Amniotic stem cell (primary cell): ENCODE results near the gene AIFM3.
"Not testable (repeated sequence)": the region's sequence is repeated elsewhere in the genome, so short reads cannot be mapped to it uniquely, and the experiment has no call there.

Source experiments
- DNase-seq: peaks from one replicate; lab custom pipeline; 2025; lab: John Stamatoyannopoulos, UW

Gene AIFM3

DNA sequence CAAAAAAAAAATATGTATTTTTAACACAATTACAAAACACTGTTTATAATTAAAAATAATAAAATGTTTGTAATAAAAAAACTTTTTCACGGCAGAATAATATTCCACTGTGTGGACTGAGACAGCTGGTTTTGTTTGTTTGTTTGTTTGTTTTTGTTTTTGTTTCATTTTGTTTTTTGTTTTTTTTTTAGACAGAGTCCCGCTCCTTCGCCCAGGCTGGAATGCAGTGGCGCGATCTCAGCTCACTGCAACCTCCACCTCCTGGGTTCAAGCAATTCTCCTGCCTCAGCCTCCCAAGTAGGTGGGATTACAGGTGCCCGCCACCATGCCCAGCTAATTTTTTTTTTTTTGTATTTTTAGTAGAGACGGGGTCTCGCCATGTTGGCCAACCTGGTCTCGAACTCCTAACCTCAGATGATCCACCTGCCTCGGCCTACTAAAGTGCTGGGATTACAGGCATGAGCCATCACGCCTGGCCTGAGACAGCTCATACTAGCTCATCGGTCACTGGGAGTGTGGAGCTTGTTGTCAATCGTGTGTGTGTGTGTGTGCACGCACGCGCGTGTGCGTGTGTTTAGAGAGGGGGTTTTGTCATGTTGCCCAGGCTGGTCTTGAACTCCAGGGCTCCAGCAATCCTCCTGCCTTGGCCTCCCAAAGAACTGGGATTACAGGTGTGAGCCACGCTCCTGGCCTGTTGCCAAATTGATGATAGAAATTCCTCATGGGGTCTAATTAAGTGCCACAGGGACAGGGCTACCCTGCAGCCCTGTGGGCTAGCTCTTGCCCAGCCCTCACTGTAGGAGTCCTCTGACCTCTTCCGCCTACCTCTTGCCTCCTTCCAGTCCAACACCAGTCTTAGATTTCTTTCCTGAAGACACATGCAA, 7.2 kb upstream of the AIFM3 start:
- no peak for DNase-seq

DNA sequence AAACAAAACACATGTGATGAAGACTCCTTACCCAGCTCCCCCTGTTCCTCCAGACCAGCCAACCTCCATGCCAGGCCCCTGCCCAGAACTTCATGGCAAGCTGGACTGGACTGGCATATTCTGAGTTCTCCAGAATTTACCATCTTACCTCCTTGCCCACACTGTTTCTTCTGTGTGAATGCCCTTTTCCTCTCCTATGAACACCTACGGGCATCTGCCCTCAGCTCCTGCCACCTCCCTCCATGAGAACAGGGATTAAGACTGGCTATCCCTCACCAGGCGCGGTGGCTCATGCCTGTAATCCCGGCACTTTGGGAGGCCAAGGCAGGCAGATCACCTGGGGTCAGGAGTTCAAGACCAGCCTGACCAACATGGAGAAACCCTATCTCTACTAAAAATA, 6.4 kb upstream of the AIFM3 start:
- DNase-seq, result no peak

DNA sequence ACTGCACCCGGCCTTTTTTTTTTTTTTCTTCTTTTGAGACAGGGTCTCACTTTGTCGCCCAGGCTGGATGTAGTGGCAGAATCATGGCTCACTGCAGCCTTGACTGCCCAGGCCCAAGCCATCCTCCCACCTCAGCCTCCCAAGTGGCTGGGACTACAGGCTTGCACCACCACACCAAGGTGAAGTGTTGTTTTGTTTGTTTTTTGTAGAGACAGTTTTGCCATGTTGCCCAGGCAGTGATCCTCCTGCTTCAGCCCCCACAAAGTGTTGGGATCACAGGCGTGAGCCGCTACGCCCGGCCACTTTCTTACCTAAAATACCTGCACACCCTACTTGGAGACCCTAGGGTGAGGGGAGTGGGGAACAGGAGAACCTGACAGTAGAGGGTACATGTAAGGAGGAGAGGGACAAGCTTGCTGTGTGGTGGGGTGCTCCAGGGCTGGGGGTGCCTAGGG, 4.5 kb upstream of the AIFM3 start:
- no peak for DNase-seq

DNA sequence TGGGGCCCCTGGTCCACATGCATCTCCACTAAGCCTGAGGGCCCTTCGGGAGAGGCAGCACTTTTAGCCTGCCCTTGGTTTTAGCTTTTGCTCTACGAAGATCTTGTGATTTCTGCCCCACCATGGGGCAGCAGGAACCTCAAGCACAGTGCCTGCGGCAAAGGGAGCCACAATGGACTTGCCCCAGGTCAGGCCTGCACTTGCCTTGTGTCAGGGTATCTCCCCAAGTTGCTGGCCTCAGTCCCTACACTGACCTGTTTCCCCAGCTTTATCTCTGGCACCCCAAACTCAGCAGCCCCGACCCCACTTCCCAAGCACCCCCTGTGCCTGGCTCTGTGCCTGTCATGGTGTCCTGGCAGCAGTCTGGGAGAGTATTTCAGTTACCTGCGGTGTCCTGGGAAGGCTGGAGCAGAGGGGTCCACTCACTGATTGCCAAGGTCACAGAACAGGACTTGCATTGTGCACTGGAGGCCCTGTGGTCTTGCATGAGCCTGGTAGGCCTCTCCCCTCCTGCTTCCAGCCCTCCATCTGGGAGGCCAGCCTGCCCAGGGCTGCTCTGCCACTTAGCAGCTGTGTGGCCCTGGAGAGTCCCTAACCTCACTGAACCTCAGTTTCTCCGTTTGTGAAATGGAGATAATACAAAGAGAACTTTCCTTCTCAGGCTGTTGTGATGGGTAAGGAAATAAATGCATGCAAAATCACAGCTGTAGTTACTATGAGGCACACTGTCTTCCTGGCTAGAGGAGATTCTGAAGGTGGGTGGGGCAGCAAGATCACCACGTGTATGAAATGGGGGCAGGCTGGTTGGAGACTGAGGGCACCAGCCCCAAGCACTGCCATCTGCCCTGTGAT, 3.6 kb upstream of the AIFM3 start:
- no peak for DNase-seq

DNA sequence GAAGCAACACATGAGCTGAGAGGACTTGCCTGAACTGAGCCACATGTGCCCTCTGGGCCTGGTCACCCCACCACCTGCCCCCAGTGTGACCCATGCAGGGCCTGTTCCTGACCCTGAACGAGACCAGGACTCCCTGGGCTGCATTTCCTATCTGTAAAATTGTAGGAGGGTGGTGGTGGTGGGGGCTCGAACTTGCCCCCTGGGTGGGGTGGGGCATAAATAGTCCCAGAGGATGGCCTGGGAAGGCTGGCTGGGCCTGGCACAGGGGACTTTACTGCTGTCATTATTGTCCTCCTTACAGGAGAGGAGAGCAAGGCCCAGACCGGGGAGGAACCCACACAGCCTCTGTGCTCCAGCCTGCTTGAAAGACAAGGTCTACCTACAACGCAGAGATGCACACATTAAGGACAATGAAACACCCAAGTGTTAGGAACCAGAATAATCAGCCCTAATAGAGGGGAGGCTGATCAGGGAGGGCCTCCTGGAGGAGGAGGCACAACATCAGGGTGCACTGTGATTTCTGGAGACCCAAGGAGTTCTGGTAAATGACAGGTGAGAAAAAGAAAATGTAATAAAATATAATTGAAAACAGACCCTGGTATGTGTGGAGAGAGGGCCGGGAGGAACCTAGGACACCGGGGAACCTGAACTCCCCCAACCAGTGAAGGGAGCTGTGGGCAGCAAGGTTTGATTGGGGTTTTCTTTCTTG, 2.8 kb upstream of the AIFM3 start:
- no peak for DNase-seq

DNA sequence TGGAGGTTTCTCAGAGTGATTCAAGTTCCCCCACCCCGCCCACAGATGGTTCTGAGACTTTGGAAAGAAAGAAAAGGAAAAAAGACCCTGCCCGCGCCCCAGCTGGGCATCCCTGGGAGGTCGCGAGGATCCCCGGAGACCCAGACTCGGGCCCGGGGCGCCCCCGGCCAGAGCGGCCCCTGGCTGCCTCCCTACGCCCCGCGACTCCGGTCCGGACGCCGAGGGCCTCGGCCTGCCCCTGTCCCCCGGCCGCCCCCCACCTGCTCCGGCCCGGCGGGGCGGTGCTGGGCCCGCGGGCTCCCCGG, 2.3 kb upstream of the AIFM3 start:
- no peak for DNase-seq

DNA sequence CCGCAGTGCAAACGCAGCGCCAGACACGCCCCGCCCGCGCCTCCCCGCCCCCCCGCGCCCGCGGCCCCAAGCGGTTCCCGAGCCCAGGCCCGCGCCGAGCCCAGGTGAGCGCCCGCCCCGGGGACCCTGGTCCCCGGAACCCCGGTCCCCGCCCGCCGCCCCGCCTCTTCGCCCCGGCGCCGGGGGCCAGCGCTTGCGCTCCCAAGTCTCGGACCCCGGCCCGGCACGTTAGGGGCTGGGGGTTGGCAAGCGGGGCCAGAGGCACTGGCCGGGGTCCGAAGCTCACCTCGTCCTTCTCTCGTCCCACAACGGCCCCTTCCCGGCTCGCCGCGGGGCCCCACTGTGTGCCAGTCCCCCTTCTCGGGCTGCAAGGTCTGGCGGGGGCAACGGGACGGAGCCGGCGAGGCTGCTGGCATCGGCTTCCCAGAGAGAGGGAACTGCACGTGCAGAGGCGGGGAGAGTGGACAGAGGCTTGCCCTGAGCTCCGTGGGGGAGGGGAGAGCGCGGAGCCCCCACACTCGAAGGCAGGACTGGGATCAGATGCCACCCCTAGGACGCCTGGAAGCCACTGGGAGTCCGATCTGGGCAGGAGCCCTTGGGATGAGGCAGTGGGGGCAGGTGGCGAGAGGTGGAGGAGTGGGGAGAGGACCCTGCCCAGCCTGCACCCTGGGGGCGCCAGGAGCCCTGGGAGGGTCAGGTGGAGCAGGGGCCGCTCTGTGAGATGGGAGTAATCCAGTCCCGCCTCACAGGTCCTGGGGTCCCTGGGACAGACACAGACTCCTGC, 1.8 kb upstream of the AIFM3 start:
- no peak for DNase-seq

DNA sequence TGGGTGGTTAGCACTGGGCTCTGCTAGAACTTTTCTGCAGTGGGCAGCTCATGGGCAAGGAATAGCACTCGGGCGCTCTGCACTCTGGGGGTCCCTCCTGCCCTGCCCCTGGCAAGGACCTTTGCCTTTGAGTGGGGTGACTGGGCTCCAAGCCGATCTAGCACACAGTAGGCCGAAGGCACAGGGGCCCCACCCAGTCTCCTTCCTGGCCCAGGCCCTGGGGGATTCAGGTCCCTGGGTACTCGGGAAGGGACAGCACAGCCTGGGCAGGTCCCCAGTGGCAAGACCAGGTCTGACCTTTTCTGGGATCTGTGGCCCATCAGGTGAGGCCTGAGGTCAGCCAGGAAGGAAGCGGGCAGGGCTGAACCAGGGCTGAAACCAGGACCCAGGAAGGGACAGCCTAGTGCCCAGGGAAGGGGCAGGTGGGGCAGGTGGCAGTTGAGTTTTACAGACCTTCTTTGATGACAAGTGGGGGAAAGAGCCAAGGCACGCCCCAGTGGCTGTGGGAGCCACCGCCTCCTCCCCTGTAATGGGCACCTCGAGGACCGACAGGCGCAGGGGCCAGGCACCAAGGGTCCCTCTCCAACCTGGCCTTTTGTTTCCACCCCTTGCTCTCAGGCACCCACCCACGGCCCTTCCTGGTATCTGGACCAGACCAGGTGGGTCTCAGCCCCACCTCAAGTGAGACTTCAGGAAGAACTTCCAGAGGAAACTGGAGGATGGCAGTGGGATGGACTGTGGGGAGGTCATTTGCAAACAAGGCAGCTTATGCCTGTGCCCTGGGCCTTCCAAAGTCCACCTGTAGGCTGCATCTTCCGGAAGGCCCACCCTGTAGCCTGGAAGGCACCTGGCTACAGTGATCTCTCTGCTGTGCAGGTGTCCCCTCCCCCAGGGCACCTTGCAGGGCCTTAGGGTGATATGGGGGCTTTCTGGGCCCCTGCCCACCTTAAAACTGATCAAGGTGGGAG, 883 bp upstream of the AIFM3 start:
- no peak for DNase-seq

DNA sequence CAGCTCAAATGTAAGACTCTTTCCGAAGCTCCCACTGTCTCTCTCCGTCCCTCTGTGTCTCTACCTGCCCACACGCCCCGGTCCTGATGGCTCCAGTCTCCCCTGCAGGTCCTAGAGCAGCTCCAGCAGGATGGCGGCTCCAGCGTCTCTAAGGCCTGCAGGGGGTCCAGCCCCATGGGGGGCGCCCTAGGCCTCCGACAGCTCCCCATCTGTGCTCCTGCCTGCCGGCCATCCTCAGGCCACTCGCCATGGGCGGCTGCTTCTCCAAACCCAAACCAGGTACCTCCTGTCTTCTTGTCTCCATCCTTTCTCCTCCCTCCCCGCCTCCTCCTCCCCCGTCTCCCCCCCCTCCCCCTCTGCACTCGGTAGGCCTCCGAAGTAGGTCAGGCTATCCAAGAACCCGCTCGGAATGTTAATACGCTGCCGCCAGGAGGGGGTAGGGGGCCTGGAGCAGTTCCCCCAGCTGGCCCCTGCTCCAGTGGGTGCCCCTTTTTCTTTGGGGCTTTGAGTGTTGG, 699 bp downstream of the AIFM3 start:
- no peak for DNase-seq

DNA sequence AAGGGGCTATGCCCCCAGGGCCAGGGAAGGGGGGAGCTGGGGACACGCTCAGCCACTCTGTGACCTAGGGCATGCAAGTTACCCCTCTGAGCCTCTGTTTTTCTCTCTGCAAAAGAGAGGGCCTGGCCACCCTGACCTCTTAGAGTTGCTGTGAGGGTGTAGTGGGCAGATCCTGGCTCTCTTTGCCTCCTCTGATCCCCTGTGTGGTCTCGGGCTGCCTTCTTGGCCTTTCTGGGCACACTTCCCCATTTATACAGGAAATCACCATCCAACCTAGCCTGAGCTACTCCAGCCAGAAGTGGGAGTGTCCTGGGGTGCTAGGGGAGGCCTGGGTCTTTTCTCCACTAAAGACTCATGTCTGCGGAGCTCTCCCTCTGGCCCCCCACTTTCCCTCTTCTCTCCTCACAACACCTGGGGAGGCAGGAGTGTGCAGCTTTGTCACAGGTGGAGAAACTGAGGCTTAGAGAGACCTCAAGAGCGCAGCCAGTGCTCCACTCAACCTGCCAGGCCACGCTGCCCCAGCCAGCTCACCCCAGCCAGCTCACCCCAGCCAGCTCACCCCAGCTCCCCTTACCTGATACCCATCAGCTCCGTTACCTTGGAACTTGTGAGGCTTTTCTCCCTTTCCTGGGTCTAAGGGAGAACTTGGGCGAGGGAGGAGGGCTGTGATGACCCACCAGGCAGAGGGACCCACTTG, 1.4 kb downstream of the AIFM3 start:
- no peak for DNase-seq

DNA sequence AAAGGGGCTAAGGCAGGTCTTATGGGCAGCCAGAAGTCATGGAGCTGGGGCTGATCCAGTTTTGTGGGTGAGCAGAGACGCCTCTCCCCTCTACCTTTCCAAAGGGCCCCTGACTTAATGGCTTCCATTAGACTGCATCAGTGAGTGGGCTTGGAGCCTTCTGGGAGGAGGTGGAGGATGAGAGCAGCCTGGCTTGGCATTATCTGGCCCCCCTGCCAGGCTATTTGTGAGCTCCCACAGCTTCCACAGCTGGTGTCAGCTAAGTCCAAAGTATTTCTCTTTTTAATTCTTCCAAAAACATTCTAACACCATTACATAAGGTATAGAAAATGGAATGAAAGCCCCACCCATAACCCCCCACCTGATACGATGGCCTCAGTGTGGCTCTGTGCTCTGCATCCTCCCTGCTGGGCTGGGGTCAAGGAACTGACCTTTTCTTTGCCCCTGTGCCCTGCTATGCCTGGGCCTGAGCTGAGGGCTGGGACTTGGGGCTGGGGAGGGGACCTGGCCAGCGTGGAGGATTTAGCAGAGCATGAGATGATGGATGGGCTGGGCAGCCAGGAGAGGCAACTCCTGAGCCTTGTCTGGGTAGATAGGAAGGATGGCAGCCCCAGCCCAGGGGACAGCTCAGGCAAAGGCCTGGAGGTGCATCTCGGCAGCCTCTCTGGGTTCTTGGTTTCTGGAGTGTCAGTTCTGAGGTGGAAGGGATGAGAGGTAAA, 4.0 kb downstream of the AIFM3 start:
- no peak for DNase-seq

DNA sequence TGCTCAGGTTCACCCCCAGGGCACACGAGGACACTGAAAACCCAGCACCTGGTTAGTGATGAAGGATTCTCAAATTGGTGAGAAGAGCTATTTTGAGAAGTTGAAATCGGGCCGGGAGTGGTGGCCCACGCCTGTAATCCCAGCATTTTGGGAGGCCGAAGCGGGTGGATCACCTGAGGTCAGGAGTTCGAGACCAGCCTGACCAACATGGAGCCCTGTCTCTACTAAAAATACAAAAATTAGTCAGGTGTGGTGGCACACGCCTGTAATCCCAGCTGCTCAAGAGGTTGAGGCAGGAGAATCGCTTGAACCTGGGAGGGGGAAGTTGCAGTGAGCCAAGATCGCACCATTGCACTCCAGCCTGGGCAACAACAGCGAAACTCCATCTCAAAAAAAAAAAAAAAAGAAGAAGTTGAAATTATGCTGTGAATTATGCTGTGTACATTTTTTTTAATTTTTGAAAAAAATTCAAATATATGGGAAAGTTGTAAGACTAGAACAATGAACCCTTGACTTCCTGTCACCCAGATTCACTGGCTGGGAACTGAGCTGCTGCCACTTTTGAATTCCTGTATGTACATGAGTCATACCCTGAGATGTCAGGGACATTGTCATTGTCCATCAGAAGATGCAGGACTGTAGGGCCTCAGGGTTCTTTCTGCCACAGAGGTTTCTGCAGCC, 5.1 kb downstream of the AIFM3 start:
- DNase-seq, result not testable (repeated sequence)

DNA sequence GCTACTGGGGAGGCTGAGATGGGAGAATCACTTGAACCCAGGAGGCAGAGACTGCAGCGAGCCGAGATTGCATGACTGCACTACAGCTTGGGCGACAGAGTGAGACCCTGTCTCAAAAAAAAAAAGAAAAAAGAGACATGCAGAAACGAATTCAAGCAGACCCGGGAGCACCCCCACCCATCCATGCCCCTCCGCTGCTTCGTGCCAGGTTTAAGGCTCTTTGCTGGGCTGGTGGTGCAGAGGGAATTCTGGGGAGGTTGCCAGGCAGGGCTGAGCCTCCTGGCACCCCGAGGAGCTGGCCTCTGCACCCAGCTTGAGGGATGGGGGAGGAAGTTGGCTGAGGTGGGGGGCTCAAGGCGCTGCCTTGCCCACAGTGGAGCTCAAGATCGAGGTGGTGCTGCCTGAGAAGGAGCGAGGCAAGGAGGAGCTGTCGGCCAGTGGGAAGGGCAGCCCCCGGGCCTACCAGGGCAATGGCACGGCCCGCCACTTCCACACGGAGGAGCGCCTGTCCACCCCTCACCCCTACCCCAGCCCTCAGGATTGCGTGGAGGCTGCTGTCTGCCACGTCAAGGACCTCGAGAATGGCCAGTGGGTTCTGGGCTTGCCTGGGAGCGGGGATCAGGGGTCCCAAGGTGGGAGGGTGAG, 6.0 kb downstream of the AIFM3 start:
- DNase-seq, result no peak

DNA sequence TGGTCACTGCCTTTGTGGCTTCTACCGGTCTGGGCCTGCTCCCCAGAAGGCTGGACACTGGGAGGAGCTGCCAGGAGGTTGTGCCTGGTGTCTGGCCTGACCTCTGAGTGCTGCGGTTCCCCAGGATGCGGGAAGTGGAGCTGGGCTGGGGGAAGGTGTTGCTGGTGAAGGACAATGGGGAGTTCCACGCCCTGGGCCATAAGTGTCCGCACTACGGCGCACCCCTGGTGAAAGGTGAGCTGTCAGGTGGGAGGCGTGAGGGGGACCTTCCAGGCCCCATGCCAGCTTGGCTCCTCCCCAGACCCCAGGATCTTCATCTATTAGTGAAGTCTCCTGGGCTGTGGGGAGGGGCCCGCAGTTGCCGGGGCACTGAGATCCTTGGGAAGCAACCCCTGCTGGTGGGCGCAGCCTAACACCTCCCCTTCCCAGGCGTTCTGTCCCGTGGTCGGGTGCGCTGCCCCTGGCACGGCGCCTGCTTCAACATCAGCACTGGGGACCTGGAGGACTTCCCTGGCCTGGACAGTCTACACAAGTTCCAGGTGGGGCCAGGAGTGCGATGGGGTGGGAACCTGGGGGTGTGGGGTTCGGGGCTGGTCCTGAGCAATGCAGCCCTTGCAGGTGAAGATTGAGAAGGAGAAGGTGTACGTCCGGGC, 6.7 kb downstream of the AIFM3 start:
- DNase-seq, result no peak

DNA sequence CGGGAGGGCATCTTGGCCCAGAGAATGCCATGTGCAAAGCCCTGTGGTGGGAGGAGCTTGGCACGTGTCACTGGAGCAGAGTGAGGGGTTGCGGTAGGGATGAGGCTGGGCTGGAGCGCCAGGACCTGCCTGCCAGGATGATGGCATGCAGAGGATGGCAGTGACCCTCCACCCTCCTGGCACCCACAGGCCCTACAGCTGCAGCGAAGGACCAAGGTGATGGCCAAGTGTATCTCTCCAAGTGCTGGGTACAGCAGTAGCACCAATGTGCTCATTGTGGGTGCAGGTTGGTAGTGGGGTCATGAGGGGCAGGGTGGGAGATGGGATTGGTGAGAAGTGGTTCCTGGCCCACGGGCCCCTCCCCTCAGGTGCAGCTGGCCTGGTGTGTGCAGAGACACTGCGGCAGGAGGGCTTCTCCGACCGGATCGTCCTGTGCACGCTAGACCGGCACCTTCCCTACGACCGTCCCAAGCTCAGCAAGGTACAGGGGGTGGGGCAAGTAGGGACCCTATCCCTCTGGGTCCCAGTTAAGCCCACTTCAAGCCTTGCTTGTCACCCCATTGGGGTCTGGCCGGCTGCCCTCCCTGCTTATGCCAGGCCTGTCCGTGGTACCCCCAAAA, 7.4 kb downstream of the AIFM3 start:
- no peak for DNase-seq

DNA sequence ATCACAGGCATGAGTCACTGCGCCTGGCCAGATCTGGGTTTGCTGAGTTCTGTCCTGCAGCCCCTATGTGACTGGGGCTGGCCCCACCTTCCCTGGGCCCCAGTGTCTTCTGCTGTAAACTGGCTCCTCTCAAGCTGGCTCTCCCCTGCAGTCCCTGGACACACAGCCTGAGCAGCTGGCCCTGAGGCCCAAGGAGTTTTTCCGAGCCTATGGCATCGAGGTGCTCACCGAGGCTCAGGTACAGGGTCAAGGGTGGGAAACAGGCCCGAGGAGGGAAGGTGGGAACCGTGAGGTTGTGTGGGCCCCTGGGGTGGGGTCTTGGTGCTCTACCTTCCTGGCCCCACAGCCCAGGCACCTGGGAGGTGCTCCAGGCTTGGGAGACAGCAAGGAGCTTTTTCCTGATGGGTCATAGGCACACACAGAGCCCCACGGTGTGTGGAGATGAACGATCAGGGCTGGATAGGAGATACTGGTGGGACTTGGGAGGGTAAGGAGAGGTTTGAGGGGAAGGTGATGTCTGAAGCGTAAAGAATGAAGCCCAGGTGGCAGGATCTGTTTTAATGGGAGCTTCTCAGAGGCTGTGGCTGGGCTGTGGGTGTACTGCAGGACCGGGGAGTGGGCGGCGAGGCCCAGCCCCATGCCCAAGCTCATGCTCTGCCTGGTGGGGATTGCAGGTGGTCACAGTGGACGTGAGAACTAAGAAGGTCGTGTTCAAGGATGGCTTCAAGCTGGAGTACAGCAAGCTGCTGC, 8.7 kb downstream of the AIFM3 start:
- no peak for DNase-seq
